ENCODE measurements around the gene B3GNT5.

DNA sequence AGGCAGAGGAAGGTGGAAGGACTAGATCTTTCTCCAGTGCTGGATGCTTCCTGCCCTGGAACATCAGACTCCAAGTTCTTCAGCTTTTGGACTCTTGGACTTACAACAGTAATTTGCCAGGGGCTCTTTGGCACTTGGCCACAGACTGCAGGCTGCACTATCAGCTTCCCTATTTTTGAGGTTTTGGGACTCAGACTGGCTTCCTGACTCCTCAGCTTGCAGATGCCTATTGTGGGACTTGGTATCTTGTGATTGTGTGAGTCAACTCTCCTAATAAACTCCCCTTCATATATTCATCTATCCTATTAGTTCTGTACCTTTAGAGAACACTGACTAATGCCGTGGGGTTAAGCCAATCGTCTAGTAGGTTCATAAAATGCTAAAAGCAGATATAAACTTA is 8.8 kb upstream of the B3GNT5 start:
- no peak for TF ChIP-seq CTCF (IDR thresholded peaks at IDR 0.05; ENCODE audit: low read depth, low read length, poor library complexity, severe bottlenecking)
- no peak for TF ChIP-seq EZH2phosphoT487 (IDR thresholded peaks at IDR 0.05; ENCODE audit: borderline replicate concordance, low read length)
